ENCODE results near the gene FBXO21. TPM values are rescaled to one million over a fixed set of nuclear protein-coding genes. Genes with fewer than 3 reads are reported as not detected.

FBXO21 gene
- total and polyA plus RNA-seq, 2 of the 4 experiments (the other 2 are of a cell fraction), result 43.6 to 56.6 TPM

DNA sequence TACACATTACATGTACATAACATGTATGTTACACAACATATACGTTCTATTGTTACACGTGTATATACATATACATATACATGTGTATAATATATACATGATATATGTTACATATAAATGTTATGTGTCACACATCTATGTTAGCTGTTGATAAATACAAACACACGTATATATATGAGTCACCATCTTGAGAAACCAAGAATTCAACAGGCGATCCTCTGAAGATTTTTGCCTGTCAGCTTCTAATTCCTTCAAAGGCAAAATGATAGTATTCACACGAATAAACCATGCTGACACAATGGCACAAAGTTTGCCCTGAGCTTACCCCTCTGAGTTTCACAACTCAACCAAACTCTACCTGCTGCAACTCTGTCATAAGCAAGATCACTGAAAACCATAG, 60.9 kb downstream of the FBXO21 start:
- H3K27ac ChIP-seq (ENCODE audit: insufficient read depth, low read length), result no peak overlapping the region
- ChIA-PET POLR2A (ENCODE audit: unreplicated experiment) (interaction anchor here (0.6 kb wide), 1 partner anchor 80 kb away, joined by 3 read pairs; no protein-coding TSS in a partner anchor), CTCF (no interaction called here)
- H2AK5ac ChIP-seq (ENCODE audit: low read depth, low read length), result no peak overlapping the region
- no peak overlapping the region for H3K4me2 ChIP-seq (ENCODE audit: low read depth, low read length)
- H3K9me1 ChIP-seq (ENCODE audit: insufficient read depth, low read length), result peaks cover 7% of the 10 kb centered on the region
- no peak overlapping the region for H4K8ac ChIP-seq (ENCODE audit: low read depth in 2 of 2, low read length in 2 of 2)
- TF ChIP-seq MAZ (IDR thresholded peaks at IDR 0.05; ENCODE audit: borderline replicate concordance, low read depth, low read length) (no peak), FOS (IDR thresholded peaks at IDR 0.05; ENCODE audit: low read depth, low read length) (no peak), RCOR1 (IDR thresholded peaks at IDR 0.05; ENCODE audit: insufficient replicate concordance, low read length) (no peak), CEBPB (IDR thresholded peaks at IDR 0.05; ENCODE audit: low read depth, low read length) (no peak)
- TF ChIP-seq, protein P1, sequence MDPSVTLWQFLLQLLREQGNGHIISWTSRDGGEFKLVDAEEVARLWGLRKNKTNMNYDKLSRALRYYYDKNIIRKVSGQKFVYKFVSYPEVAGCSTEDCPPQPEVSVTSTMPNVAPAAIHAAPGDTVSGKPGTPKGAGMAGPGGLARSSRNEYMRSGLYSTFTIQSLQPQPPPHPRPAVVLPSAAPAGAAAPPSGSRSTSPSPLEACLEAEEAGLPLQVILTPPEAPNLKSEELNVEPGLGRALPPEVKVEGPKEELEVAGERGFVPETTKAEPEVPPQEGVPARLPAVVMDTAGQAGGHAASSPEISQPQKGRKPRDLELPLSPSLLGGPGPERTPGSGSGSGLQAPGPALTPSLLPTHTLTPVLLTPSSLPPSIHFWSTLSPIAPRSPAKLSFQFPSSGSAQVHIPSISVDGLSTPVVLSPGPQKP (IDR thresholded peaks at IDR 0.05; ENCODE audit: borderline replicate concordance, low read depth, low read length), result no peak
- H3K9ac ChIP-seq (ENCODE audit: low read depth, low read length), result no peak overlapping the region
- H4K91ac ChIP-seq (ENCODE audit: insufficient read depth, low read depth, low read length), result no peak overlapping the region
- H3K9me3 ChIP-seq (ENCODE audit: control insufficient read depth, insufficient read depth, low read length), result no peaks in the 10 kb centered on the region
- H2BK120ac ChIP-seq (ENCODE audit: low read depth, low read length), result no peak overlapping the region
- in situ Hi-C loops (cut with MboI; ENCODE audit: low sequenced_read_pairs) (no loop called here), dilution Hi-C loops (cut with HindIII; ENCODE audit: low sequenced_read_pairs, unreplicated experiment) (no loop called here), intact Hi-C loops (cut with micrococcal nuclease) (no loop called here)
- no peak overlapping the region for H3K14ac ChIP-seq (replicated peaks; ENCODE audit: low read depth, low read length)
- no peak overlapping the region for H2AFZ ChIP-seq (replicated peaks; ENCODE audit: low read length, poor library complexity)
- H3K4ac ChIP-seq (ENCODE audit: low read depth, low read length), result no peak overlapping the region
- ATAC-seq (ENCODE audit: low read depth), result no peak
- H4K5ac ChIP-seq (ENCODE audit: low read depth, low read length), result no peak overlapping the region
- no peaks in the 10 kb centered on the region; the same call in 1 of the 2 replicates for H3K27me3 ChIP-seq (ENCODE audit: control insufficient read depth, insufficient read depth, low read length)
- no peak overlapping the region for H2BK5ac ChIP-seq (ENCODE audit: low read depth, low read length, poor library complexity, severe bottlenecking)
- 100% methylated on average over 1 of the region's 5 CpGs; no CpG with 5 or more reads in 1 of the 2 experiments for WGBS, 2 experiments (ENCODE audit: extremely low coverage in 2 of 2, insufficient read length in 1 of 2)
- no peak overlapping the region for H2BK20ac ChIP-seq (ENCODE audit: low read depth, low read length)
- BruUV-seq (replicated peaks), result no TSS peak
- no peaks in the 10 kb centered on the region for H3K79me1 ChIP-seq (ENCODE audit: low read depth in 1 of 2, low read length in 2 of 2)
- H3K4me1 ChIP-seq (ENCODE audit: control insufficient read depth, insufficient read depth, low read length), result 0 out of 2 replicates have a peak, but pooled peaks cover 2% of the 10 kb centered on the region
- DNase-seq, result no peak
- no peak overlapping the region for H2BK15ac ChIP-seq (ENCODE audit: low read depth, low read length)
- H2AK9ac ChIP-seq (replicated peaks; ENCODE audit: low read depth, low read length, poor library complexity), result no peak overlapping the region
- no peaks in the 10 kb centered on the region for H3K36me3 ChIP-seq (ENCODE audit: control insufficient read depth, insufficient read depth, low read length)
- no peak overlapping the region for H3K18ac ChIP-seq (ENCODE audit: low read depth, low read length)
- no peak overlapping the region for H3K56ac ChIP-seq (ENCODE audit: extremely low read depth, insufficient read depth, low read length)
- H3K23ac ChIP-seq (ENCODE audit: low read depth, low read length), result no peak overlapping the region
- H4K20me1 ChIP-seq (ENCODE audit: insufficient read depth, low read length), result peaks cover 3% of the 10 kb centered on the region; the same call in 1 of the 2 replicates
- no peak overlapping the region for H3K4me3 ChIP-seq (ENCODE audit: insufficient read depth, low read depth, low read length)
